ENCODE measurements around the gene MSRB3.
"Not testable (repeated sequence)": the region's sequence is repeated elsewhere in the genome, so short reads cannot be mapped to it uniquely, and the experiment has no call there.

MSRB3 gene

DNA sequence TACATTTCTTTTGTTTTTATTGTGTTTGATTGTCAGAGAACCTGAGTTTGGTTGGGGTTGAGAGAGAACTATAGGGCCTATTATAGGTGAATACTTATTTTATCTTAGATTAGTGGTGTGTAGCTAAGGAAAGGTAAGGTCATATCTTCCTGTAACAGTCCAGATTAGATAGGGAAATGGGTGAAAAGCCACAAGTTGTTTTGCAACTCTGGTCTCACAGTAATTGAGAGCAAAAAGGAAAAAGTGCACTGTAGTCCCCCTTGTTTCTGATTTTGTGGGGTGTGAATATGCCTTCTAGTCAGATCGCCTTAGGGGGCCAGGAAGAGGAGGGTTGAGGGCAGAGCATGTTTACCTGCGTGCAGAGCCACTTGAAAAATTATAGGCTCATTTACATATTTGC, 8.9 kb downstream of the MSRB3 start:
- DNase-seq (ENCODE audit: low spot score) (no peak), FAIRE-seq (no peak)

GRCh38 chr12:65292241-65292640, 13.8 kb downstream of the MSRB3 start:
- no peak for FAIRE-seq

GRCh38 chr12:65293735-65294134, 15.3 kb downstream of the MSRB3 start:
- no peak for DNase-seq (ENCODE audit: low spot score)
- no peak for FAIRE-seq

More at GRCh38 chr12:65292241-65292640, 13.8 kb downstream of the MSRB3 start:
- DNase-seq (ENCODE audit: low spot score), result no peak

DNA sequence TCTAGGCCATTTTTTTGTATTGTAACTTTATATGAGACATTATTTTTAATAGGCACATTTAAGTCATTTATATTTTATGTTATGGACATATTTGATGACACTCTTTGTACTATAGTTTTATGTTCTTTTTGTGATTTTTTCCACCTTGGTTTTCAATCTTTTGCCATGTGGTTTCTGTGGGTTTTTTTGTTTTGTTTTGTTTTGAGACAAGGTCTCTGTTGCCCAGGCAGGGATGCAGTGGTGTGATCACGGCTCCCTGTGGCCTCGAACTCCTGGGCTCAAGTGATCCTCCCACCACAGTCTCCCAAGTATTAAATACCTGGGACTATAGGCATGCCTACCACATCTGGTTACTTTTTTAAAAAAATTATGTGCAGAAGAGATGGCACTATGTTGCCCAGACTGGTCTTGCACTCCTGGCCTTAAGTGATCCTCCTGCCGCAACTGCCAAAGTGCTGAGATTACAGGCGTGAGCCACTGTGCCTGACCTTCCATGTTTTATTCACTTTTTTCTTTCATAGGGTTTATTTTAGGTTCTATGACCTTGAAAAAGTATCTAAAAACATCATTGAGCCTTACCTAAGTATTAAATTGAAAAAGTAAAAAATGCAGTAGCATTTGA, 16.3 kb downstream of the MSRB3 start:
- DNase-seq (ENCODE audit: low spot score) (no peak), FAIRE-seq (no peak)

DNA sequence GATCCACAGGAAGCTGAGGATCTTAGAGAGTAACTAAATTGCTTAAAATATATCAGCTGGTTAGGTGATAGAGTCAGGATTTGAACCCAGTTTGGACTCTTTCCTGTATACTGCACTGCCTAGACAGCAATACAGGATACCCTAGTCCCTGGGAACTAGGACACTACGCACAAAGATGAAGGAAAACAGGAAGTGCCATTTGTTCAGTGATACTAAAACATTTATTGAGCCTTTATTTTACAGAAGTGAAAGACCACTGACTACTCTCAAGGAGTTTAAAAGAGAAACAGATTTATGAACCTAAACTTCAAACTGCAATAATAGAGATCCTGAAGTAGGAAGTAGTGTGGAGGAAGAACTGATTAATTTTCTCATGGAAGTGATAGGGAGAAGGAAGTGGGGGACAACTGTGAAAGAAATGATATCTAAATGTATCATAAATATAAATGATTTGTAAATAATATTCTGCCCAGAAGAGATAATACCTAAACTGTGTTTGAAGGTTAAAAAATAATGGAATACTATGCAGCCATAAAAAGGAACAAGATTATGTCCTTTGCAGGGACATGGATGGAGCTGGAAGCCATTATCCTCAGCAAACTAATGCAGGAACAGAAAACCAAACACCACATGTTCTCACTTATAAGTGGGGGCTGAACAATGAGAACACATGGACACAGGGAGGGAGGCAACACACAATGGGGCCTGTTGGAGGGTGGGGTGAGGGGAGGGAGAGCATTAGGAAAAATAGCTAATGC, 18.2 kb downstream of the MSRB3 start:
- FAIRE-seq (no peak), DNase-seq (ENCODE audit: low spot score) (no peak)

GRCh38 chr12:65300097-65300496, 21.6 kb downstream of the MSRB3 start:
- no peak for FAIRE-seq

DNA sequence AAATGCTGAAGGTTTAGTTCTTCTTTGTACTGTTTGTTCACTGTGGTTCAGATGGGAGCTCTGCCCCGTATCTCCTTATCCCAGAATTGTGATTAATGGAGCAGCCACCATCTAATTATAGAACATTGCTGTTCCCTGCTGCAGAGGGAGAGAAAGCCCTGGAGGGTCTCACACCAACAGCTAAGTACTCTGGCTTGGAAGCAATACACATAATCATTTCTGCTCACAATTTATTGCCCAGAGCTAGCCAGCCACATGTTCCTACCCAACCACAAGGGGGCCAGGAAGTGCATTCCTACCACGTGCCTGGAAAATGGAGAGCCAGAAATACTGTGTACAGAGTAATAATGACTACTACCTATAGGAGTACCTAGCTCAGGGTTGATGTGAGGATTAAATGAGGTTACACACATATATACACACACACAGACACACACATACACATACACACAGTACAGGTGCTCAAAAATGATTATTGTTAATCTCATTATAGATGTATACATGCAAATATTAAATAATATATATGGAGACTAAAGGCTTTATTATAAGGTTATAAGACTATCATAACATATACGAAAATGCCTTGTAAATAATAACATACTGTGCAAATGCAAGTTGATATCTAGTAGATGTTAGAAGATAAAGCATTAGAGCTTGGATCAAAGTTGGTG, 22.3 kb downstream of the MSRB3 start:
- FAIRE-seq, result no peak

More at GRCh38 chr12:65300097-65300496, 21.6 kb downstream of the MSRB3 start:
- DNase-seq (ENCODE audit: low spot score), result no peak

GRCh38 chr12:65302891-65303290, 24.4 kb downstream of the MSRB3 start:
- FAIRE-seq (no peak), DNase-seq (ENCODE audit: low spot score) (no peak)

More for the DNA sequence above, 22.3 kb downstream of the MSRB3 start:
- DNase-seq (ENCODE audit: low spot score), result no peak

GRCh38 chr12:65305346-65305950, 27.0 kb downstream of the MSRB3 start:
- no peak for DNase-seq (ENCODE audit: low spot score)
- no peak for FAIRE-seq

GRCh38 chr12:65306366-65307168, 28.1 kb downstream of the MSRB3 start:
- no peak for FAIRE-seq
- peak; percentile 37 for DNase-seq (ENCODE audit: low spot score)

GRCh38 chr12:65307169-65307501, 28.7 kb downstream of the MSRB3 start:
- FAIRE-seq (no peak), DNase-seq (ENCODE audit: low spot score) (no peak)

DNA sequence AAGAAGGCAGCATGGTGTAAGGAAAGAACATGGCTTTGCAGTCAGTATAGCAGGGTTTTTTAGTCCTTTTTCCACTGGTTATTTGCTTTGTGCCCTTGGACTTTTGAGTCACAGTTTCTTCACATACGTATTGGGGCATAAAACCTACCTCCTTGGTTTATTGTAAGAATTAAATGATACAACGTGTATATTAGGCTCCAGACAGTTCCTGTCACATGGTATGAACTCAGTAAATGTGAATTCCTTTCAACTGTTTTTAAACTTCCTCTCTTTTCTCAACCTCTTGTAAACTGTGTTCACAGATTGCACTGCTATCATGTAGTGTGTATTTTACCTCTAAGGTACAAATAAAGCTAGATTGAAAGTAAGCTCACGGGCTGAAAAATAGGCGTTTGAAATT, 29.5 kb downstream of the MSRB3 start:
- FAIRE-seq (no peak), DNase-seq (ENCODE audit: low spot score) (no peak)

DNA sequence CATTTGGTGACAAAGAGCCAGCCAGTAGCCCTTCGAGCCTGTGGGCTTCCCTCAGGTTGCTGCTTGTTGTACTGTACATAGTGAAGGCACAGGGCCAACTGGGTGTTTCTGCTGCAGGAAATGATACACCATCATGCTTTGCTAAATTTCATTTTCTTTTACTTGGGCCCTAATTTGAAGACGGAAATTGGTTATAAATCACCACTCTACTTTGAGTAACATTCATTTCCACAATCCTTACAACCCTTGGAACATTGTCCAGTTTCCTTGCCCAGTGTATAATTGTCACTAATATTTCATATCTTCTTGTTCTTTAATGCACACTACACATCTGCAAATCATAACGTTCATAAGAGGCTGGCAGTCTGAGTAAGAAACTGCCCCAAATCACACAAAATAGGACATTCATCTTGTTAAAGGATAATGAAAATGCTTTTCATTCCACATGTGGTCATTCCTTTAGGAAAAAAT, 30.2 kb downstream of the MSRB3 start:
- DNase-seq (ENCODE audit: low spot score), result no peak
- FAIRE-seq, result no peak

DNA sequence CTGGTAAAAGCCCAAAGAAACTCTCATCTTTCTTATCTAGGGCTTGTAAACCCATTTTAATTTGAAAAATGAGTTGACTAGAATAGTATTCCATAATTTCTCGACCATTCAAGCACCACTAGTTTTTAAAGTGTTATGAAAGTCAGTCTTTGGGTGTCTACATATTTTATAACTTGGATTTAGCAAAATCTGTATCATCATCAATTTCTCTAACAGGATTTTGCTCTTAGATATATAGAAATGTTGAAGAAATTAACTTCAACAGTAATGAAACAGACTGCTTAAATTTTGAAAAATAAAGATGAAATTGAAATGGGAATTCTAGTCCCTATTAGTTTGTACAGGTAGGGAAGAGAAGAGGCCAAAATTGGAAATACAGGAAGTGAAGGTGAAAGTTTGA, 32.8 kb downstream of the MSRB3 start:
- no peak for FAIRE-seq

GRCh38 chr12:65313719-65314317, 35.3 kb downstream of the MSRB3 start:
- FAIRE-seq, result peak; percentile 84
- peak; percentile 32 for DNase-seq (ENCODE audit: low spot score)

More for the DNA sequence above, 32.8 kb downstream of the MSRB3 start:
- DNase-seq (ENCODE audit: low spot score), result no peak

DNA sequence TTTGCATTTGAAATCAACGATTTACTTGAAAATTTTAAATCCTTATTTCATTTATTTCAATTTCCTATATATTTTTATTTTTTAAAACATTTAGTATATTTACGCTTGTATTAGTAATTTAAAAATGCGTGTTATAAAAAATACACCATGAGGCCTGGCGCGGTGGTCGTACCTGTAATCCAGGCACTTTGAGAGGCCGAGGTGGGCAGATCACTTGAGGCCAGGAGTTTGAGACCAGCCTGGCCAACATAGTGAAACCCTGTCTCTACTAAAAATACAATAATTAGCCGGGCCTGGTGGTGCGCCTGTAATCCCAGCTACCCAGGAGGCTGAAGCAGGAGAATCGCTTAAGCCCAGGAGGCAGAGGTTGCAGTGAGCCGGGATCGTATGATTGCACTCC, 36.8 kb downstream of the MSRB3 start:
- DNase-seq (ENCODE audit: low spot score); FAIRE-seq: not testable (repeated sequence)

- DNase-seq (ENCODE audit: low spot score) (no peak), FAIRE-seq (no peak)
Observed at GRCh38 chr12:65318186-65318685, 39.8 kb downstream of the MSRB3 start.

GRCh38 chr12:65319688-65320200, 41.3 kb downstream of the MSRB3 start:
- DNase-seq (ENCODE audit: low spot score) (no peak), FAIRE-seq (no peak)

DNA sequence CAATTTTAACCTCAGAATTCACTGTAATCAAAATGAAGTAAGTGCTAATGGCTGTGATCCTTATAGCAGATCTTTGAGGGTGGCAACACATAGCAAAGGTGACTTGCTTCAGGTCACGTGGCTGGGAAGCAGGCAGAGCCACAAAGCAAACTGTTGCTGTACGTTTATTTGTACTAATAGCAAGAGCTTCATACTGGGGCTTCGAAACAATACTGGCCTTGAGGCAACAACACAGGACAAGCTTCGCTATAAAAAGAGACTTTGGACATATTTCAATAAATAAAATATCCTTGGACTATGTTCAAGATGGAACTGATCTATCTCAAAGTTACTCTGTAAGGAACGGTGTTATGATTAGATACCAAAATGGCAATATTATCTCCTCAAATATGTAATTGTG, 44.6 kb downstream of the MSRB3 start:
- DNase-seq (ENCODE audit: low spot score) (no peak), FAIRE-seq (no peak)

- DNase-seq (ENCODE audit: low spot score), result no peak
- FAIRE-seq, result no peak
Observed at GRCh38 chr12:65324056-65324455, 45.6 kb downstream of the MSRB3 start.

Measured in RCC 7860 (cell line).